HG02610 (cell line): Measurements from ENCODE around the gene CD7.

ENCODE experiments used
- ATAC-seq: cut with Tn5 transposase; IDR thresholded peaks from one replicate; pipeline ENCODE4 v1.9.1; 2021; ENCODE audit warnings: mild to moderate bottlenecking, moderate library complexity; ENCODE audit not compliant: unreplicated experiment

The CD7 gene

DNA sequence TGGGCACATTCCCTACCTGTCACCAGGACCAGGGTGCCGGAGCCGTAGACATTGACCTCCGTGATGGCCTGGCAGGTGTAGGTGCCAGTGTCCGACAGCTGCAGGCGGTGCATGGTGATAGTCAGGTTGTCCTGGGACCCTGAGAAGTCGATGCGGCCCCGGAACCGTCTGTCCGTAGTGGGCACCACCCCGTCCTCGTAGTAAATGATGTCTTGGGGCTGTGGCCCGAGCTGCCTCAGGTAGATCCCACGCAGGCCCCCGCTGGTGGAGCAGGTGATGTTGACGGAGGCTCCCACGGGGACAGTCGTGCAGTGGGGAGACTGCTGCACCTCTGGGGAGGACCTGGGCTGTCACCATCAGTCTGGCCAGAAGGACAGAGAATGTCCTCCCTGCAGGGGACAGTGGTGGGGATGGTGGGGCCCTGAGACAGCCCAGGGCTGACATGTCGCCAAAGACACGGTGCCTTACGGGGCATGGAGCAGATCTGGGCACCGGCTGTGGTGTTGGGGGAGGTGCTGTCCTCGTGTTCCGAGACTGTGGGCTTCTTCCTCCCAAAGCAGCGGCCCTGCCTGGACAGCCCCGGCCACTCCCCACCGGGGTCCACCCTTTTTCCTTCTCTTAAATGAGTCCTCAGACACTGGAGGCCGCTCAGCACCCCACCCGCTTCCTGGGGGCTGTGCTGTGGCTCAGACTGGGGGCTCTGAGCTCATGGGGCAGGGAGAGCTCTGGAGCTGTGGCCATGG is 586 bp downstream of the CD7 start:
- ATAC-seq = no peak

DNA sequence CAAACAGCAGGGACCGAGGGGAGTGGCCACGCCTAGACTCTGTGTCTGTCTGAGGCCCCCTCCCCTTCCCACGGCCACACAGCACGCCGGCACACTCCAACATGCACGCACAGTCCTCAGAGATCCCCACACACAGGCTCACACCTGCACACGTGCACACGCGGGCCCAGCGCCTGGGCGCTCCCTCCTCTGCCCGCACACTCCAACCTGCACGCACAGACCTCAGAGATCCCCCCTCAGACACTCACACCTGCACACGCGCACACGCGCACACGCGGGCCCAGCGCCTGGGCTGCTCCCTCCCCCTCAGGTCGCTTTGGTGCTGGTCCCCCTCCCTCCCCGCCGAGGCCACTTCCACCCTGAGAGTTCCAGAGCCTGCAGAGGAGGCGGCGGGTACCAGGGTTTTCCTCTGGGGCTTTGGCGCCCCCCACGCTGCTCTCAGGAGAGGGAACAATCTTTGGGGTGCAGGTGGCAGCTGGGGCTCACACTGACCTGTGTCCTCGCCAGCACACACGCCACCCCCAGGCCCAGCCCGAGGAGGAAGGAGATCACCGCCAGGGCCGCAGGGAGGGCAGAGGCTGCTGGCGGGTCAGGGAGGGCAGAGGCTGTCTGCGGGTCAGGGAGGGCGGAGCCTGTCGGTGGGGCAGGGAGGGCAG is 1.6 kb downstream of the CD7 start:
- ATAC-seq = no peak

- no peak for ATAC-seq
These were observed 2.4 kb downstream of the CD7 start for GRCh38 chr17:82314727-82315605.

DNA sequence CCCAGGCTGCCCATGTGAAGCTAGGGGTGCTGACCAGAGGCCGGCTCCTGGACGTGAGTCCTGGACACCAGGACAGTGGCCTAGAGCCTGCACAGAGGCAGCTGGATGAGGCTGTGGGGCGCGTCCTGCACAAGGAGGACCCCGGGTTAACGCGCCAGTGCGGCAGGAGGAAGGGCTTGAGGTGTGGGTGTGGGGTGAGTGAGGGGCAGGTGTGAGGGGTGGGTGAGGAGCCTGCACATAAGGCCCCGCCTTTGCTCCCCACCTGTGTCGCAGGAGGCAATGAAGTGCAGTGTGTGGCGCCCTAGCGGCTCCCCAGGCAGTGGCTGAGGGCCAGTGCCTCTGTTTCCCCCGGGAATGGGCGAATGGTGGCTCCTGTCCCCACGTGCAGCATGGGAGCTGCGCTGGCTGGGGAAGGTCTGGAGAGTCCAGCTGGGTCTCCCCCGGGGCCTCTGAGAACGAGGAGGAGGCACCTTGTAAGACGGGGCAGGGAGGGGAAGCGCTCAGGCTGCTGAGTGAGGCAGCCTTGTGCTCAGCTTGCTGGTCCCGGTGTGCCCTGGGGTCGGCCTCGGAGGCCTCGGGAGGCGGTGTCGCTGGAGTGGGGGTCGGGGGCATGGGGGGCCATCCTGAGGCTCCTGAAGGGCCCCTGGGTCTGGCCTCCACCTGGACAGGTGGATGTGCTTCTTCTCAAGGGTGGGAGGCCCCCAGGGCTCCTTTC is 3.2 kb downstream of the CD7 start:
- ATAC-seq = no peak

DNA sequence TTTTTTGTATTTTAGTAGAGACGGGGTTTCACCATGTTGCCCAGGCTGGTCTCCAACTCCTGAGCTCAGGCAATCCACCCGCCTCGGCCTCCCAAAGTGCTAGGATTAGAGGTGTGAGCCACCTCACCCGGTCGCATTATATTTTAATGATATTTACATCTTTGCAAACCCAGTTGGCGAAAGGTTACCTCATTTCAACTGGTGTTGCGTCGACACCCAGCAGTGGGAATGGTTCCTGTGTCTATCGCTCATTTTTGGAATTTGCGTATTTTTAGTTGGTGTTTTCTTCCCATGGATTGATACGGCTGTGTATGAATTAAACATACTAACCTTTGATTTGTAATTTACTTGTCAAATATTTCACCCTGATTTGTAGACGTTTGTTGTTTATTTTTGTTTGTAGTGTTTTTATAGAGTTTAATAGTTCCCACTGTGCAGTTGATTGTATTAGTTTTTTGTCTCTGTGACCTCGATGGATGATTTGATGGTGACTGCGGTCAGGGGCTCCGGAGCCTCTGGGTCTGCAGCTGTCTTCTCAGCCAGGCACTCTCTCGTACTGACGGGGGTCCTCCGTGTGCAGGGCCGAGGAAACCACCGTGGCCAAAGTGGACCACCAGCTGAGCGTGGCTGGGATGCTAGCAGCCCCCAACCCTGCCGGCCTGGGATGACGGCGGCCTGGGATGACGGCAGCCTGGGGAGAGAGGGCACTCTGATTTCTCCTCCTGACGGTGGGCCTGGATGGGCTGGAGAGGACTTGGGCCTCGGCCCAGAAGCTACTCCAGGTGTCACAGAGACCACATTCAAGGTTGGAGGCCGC is 4.0 kb downstream of the CD7 start:
- no peak for ATAC-seq

DNA sequence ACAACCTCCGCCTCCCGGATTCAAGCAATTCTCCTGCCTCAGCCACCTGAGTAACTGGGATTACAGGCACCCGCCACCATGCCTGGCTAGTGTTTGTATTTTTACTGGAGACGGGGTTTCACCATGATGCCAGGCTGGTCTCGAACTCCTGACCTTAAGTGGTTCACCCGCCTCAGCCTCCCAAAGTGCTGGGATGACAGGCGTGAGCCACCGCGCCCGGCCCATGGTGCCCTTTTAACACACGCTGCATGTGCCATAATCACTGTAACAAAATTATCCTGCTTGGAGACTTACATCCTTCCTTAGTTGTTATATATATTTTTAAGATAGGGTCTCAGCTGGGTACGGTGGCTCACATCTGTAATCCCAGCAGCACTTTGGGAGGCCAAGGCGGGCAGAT is 5.4 kb downstream of the CD7 start:
- ATAC-seq = no peak

- ATAC-seq = no peak
These were observed 6.5 kb downstream of the CD7 start for GRCh38 chr17:82310877-82311276.

DNA sequence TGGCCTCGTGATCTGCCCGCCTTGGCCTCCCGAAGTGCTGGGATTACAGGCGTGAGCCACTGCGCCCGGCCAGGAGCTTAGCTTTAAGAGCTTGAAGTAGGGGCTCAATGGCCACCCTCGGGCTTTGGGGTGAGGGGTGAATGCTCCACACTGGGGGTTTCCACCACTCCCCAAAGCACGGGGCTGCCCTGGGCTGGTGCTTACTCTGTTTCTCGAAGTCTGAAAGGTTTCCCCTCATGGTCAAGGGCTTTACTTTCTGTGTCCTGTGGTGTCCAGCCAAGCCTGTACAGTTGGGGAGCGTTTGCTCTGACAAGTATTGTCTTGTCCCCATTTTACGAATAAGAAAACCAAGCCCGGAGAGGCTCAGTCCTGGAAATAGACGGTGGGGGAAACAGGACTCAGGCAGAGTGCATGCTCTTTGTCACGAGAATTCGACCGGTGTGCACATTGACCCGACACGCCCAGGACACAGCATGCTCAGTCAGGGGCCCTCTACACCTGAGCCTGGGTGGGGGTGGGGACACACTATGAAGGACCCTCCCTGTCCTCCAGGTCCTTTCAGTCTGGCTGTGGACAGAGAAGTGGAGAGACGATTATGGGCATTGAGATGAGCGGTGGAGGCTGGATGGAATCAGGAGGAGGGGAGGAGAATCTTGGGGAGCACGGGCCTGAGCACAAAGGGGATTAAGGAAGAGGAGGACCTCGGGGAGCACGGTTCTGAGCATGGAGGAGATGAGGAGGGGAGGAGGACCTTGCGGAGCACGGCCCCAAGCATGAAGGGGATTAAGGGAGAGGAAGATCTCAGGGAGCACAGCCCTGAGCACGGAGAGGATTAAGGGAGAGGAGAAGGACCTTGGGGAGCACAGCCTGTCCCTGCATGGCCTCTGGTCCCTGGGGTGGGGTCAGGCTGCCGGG is 7.5 kb downstream of the CD7 start:
- no peak for ATAC-seq

- ATAC-seq = no peak
These were observed 11.6 kb downstream of the CD7 start for GRCh38 chr17:82305727-82306300.

DNA sequence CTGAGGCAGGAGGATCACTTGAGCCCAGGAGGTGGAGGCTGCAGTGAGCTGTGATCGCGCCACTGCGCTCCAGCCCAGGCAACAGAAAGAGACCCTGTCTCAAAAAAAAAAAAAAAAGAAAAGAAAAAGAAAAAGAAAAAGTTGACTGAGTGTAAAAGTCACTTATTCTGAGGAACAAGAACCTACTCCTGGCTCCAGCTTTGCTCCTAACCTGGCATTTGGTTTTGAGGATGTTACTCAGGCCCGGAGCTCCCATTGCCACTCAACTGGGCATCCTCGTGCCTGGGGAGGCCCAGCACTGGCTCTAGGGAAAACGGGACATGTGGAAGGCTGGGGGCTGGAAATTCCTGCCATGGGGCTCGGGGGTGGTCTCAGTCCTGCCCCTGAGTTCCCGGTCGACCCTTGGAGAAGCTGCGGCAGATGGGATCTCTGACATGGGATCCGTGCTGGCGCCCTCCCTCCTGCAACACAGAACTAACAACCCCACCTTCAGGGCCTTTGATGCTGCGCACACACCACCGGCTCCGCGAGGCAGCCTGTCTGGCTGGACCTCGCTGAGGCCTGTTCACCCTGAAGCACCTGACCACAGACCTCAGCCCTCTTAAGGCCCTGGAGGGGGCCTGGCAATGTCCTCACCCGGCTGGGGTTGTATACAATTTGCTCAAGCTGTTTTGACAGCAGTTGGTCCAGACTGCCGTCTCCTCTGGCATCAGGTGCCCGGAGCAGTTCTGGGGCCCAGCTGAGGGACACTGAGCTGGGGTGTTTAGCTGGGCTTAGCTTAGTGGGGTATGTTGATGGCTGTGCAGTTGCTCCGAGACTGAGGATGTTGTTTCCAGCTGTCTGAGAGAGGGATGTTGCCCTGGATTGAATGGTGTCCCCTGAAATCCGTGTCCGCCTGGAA is 12.3 kb downstream of the CD7 start:
- no peak for ATAC-seq

GRCh38 chr17:82303944-82304808 is 13.2 kb downstream of the CD7 start:
- no peak for ATAC-seq

GRCh38 chr17:82302991-82303943 is 14.1 kb downstream of the CD7 start:
- ATAC-seq = no peak

DNA sequence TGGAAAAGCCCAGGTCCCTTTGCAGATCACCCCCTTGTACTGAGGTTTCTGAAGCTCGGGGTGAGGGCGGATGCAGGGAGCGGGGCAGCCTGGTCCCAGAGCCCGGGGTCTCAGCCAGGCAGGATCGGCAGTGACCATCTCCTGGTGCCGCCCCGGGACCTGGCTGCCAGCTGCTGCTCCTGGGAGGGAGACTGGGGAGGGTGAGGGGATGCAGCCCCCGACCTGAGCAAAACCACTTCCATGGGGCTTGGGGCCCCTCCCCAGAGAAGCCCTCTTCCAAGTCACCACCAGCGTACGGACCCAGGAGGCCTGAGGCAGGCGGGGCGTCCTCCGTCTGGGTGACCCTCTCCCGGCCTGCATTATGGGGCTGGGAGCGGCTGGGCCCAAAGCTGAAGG is 14.8 kb downstream of the CD7 start:
- no peak for ATAC-seq

DNA sequence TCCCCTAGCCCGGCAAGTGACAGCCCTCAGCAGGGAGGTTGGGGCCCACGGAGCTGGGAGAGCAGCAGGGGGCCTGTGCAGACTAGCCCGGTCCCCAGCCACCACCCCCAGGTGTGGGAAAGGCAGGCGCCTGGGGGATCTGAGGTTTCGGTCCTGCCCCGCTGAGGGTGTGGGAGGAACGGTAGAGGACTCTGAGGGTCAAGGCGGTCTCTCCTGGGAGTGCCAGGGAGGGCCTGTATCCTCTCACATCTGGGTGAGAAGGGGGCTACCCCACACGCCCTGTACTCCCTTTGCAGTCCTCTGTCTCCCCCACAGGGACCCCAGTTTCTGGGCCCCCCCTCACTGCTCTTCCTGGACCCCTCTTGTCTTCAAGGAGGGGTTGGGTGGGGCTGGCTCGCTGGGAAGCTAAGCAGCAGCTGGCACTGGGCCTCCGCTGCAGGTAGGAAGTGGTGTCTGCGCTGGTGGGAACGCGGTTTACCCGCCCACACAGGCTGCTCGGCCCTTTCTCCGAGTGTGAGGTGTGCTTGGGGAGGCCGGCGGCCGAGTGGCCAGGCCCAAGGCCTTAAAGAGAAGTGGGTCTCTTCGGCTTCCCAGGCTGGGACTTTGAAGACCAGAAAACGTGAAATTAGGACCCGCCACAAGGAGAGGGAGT is 15.4 kb downstream of the CD7 start:
- no peak for ATAC-seq

- ATAC-seq = no peak
These were observed 16.0 kb downstream of the CD7 start for GRCh38 chr17:82301300-82301915.
